ENCODE results near the gene OPTC.

The OPTC gene

DNA sequence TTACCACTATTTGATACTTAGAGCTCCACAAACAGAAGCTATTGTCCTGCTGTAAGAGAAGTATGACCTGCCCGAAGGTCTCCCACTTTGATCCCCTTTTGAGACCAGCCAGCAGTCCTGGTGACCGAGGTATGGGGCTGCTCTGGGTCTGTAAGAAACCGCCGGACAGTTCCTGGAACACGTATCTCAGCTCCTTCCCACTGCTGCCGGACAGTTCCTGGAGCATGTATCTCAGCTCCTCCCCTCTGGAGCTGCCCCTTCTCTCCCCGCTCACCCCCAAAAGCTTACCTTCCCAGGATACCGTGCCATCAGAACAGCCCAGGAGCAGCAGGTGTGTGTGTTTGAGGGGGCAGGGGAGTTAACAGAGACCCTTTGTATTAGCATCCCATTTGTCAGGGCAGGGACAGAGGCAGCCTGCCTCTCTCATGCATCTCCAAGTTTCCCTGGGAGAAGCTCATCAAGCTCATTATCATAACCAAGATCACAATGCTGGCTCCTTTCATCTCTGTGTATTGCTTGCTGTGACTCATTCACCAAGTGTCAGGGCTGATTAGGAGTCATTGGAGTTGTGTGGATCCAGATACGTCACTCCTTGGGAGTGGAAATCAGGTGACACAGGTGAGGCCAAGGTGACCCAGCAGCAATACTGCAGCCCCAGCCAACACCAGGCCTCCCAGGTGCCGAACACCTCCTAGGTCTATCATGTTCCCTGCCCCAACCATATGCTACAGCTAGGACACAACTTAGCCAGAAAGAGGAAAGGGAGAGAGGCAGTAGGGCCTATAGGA lies 25.3 kb downstream of the OPTC start:
- no peak overlapping the region for H3K27ac ChIP-seq (ENCODE audit: low read depth, low read length)
- no peak overlapping the region for H3K4ac ChIP-seq (ENCODE audit: low read depth, low read length)
- H2AK5ac ChIP-seq (ENCODE audit: low read length), result no peak overlapping the region
- H3K79me1 ChIP-seq (ENCODE audit: low read length), result no peaks in the 10 kb centered on the region
- no peak overlapping the region for H3K4me3 ChIP-seq (ENCODE audit: low read length)
- H4K8ac ChIP-seq (ENCODE audit: low read depth, low read length), result no peak overlapping the region
- H3K9ac ChIP-seq (ENCODE audit: low read length), result no peak overlapping the region
- peaks cover 12% of the 10 kb centered on the region for H3K4me1 ChIP-seq (ENCODE audit: control insufficient read depth, low read depth, low read length)
- H3K18ac ChIP-seq (ENCODE audit: low read length), result no peak overlapping the region
- no peak overlapping the region for H3K23ac ChIP-seq (ENCODE audit: low read length)
- no peak overlapping the region for H3K56ac ChIP-seq (ENCODE audit: low read length)
- DNase-seq, result peak; percentile 96
- no peak overlapping the region for H2BK5ac ChIP-seq (ENCODE audit: low read length)
- H2BK15ac ChIP-seq (replicated peaks; ENCODE audit: low read depth), result no peak overlapping the region
- no CpG with 5 or more reads among the region's 10 CpGs for WGBS (ENCODE audit: extremely low coverage, insufficient coverage, low lambda C conversion rate)
- no peaks in the 10 kb centered on the region for H3K79me2 ChIP-seq (ENCODE audit: control insufficient read depth, insufficient read depth, low read length)
- no peak overlapping the region for H4K5ac ChIP-seq (ENCODE audit: low read length)
- H3K4me2 ChIP-seq (ENCODE audit: low read length), result no peak overlapping the region
- peaks cover 4% of the 10 kb centered on the region for H3K27me3 ChIP-seq (ENCODE audit: insufficient read depth, low read length, poor library complexity)
- H3K36me3 ChIP-seq (ENCODE audit: control insufficient read depth, insufficient read depth, low read length), result no peaks in the 10 kb centered on the region
- H2BK120ac ChIP-seq (ENCODE audit: low read depth, low read length), result no peak overlapping the region

DNA sequence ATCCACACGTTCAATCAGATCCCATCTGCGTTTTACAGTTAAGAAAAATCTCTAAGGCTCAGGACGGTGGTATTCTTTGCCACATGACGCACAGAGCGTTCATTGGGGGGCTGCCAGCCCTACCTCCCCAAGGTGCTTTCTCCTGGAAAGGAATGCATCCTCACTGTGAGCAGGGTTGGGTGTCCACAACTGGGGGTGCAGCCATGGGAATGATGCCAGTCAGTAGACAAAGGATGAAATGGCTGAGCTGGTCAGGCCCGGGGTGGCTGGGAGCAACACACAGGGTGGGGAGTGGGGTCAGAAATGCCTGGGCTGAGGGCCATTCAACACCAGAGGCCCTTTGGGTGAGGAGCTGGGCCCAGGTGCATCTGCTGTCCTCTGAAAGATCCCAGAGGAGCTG lies 25.9 kb downstream of the OPTC start:
- Histone ChIP-seq H2BK120ac (ENCODE audit: low read depth, low read length) (no peak overlapping the region), H4K8ac (ENCODE audit: low read depth, low read length) (no peak overlapping the region), H3K4me3 (ENCODE audit: low read length) (no peak overlapping the region), H2BK5ac (ENCODE audit: low read length) (no peak overlapping the region), H4K5ac (ENCODE audit: low read length) (no peak overlapping the region), H2BK15ac (replicated peaks; ENCODE audit: low read depth) (no peak overlapping the region), H2AK5ac (ENCODE audit: low read length) (no peak overlapping the region), H3K79me1 (ENCODE audit: low read length) (no peaks in the 10 kb centered on the region), H3K27me3 (ENCODE audit: insufficient read depth, low read length, poor library complexity) (peaks cover 4% of the 10 kb centered on the region), H3K79me2 (ENCODE audit: control insufficient read depth, insufficient read depth, low read length) (no peaks in the 10 kb centered on the region), H3K18ac (ENCODE audit: low read length) (no peak overlapping the region), H3K36me3 (ENCODE audit: control insufficient read depth, insufficient read depth, low read length) (no peaks in the 10 kb centered on the region), H3K27ac (ENCODE audit: low read depth, low read length) (no peak overlapping the region), H3K4ac (ENCODE audit: low read depth, low read length) (no peak overlapping the region), H3K23ac (ENCODE audit: low read length) (no peak overlapping the region), H3K4me2 (ENCODE audit: low read length) (no peak overlapping the region), H3K9ac (ENCODE audit: low read length) (no peak overlapping the region), H3K56ac (ENCODE audit: low read length) (no peak overlapping the region), H3K4me1 (ENCODE audit: control insufficient read depth, low read depth, low read length) (peaks cover 12% of the 10 kb centered on the region)
- WGBS (ENCODE audit: extremely low coverage, insufficient coverage, low lambda C conversion rate), result no CpG with 5 or more reads among the region's 6 CpGs
- DNase-seq, result no peak

DNA sequence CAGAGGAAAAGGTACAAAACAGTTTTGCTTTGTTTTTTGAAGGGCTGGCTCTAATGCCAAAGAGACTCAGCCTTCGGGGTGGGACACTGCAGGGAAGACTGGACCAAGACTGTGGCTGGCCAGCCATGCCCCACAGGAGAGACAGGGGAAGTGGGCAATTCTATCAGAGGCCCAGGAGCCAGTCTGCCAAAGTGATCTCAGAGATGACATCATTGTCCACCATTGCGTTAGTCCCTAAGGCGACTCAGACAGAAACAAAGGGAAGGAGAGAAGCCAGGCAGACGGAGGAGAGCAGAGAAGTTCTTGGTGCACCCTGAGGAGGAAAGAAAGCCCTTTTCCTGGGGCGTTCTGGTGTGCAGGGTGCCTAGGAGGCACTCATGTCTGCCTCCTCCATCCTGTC lies 26.4 kb downstream of the OPTC start:
- Histone ChIP-seq H3K27ac (ENCODE audit: low read depth, low read length) (no peak overlapping the region), H2BK5ac (ENCODE audit: low read length) (no peak overlapping the region), H2BK120ac (ENCODE audit: low read depth, low read length) (no peak overlapping the region), H3K79me2 (ENCODE audit: control insufficient read depth, insufficient read depth, low read length) (no peaks in the 10 kb centered on the region), H3K18ac (ENCODE audit: low read length) (no peak overlapping the region), H3K9ac (ENCODE audit: low read length) (no peak overlapping the region), H3K4me2 (ENCODE audit: low read length) (no peak overlapping the region), H3K56ac (ENCODE audit: low read length) (no peak overlapping the region), H3K23ac (ENCODE audit: low read length) (no peak overlapping the region), H4K8ac (ENCODE audit: low read depth, low read length) (no peak overlapping the region), H3K4ac (ENCODE audit: low read depth, low read length) (no peak overlapping the region), H4K5ac (ENCODE audit: low read length) (no peak overlapping the region), H3K27me3 (ENCODE audit: insufficient read depth, low read length, poor library complexity) (peaks cover 4% of the 10 kb centered on the region), H3K79me1 (ENCODE audit: low read length) (no peaks in the 10 kb centered on the region), H3K4me1 (ENCODE audit: control insufficient read depth, low read depth, low read length) (peaks cover 12% of the 10 kb centered on the region), H2AK5ac (ENCODE audit: low read length) (no peak overlapping the region), H2BK15ac (replicated peaks; ENCODE audit: low read depth) (no peak overlapping the region), H3K4me3 (ENCODE audit: low read length) (no peak overlapping the region), H3K36me3 (ENCODE audit: control insufficient read depth, insufficient read depth, low read length) (no peaks in the 10 kb centered on the region)
- DNase-seq, result peak; percentile 49
- WGBS (ENCODE audit: extremely low coverage, insufficient coverage, low lambda C conversion rate), result no CpG with 5 or more reads among the region's 5 CpGs

DNA sequence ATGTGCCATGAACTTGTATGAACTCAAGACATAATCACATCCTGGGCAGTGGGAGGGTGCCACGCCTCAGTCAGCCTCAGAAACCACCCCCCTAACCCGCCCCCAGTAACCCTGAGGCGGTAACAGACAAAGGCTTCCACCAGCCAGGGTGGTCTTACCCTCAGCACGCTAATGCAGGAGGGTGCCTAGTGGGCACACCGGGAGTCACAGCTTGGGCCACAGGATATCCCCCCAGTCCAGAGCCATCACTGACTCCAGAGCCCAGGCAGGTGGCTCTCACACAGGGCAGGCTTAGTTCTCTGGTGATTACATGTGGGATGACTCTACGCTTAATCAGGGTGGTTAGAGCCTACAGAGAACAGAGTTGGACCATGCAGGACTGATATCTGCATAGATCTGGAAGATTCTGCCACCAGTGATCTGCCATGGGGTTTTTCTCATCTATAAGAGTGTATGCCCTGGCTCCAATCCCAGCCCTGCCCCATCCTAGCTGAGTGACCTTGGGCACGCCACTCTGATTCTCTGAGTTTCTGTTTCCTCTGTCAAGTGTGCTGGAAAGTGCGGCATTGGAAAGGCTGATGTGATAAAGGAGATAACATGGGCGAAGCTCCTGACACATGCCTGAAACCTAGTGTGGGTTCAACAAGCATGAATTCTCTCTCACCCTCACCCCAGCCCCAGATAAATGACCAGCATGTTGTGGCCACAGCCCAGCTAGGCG lies 27.3 kb downstream of the OPTC start:
- no peak overlapping the region for H4K8ac ChIP-seq (ENCODE audit: low read depth, low read length)

DNA sequence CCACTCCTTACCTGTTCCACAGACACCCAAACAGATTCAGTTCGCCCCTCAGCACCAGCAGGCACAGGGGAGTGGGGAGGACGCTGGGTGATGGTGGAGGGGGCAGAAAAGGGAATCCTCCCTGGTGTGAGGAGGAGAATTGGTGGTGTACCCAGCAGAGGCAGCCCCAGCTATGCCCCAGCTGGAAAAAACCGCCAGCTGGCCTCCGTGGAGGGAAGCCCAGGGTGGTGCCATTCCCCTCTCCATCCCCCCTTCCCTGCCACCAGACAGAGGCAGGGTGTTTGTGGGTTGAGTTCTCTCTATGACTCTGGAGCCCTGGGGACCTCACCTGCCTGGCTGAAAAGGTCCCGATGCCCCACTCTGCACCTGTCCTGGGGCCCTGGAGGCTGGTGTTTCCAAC lies 27.9 kb downstream of the OPTC start:
- Histone ChIP-seq H4K5ac (ENCODE audit: low read length) (no peak overlapping the region), H2BK5ac (ENCODE audit: low read length) (no peak overlapping the region), H3K23ac (ENCODE audit: low read length) (no peak overlapping the region), H2BK120ac (ENCODE audit: low read depth, low read length) (no peak overlapping the region), H3K4ac (ENCODE audit: low read depth, low read length) (no peak overlapping the region), H3K79me1 (ENCODE audit: low read length) (no peaks in the 10 kb centered on the region), H3K27ac (ENCODE audit: low read depth, low read length) (no peak overlapping the region), H3K56ac (ENCODE audit: low read length) (no peak overlapping the region), H4K8ac (ENCODE audit: low read depth, low read length) (no peak overlapping the region), H3K79me2 (ENCODE audit: control insufficient read depth, insufficient read depth, low read length) (no peaks in the 10 kb centered on the region), H3K18ac (ENCODE audit: low read length) (no peak overlapping the region), H2AK5ac (ENCODE audit: low read length) (no peak overlapping the region), H3K4me1 (ENCODE audit: control insufficient read depth, low read depth, low read length) (peaks cover 12% of the 10 kb centered on the region), H3K36me3 (ENCODE audit: control insufficient read depth, insufficient read depth, low read length) (no peaks in the 10 kb centered on the region), H3K4me3 (ENCODE audit: low read length) (no peak overlapping the region), H3K9ac (ENCODE audit: low read length) (no peak overlapping the region), H3K27me3 (ENCODE audit: insufficient read depth, low read length, poor library complexity) (peaks cover 4% of the 10 kb centered on the region), H2BK15ac (replicated peaks; ENCODE audit: low read depth) (no peak overlapping the region), H3K4me2 (ENCODE audit: low read length) (no peak overlapping the region)
- WGBS (ENCODE audit: extremely low coverage, insufficient coverage, low lambda C conversion rate), result no CpG with 5 or more reads among the region's 5 CpGs
- no peak for DNase-seq

More for the DNA sequence above, 27.3 kb downstream of the OPTC start:
- H2BK5ac ChIP-seq (ENCODE audit: low read length), result no peak overlapping the region
- WGBS (ENCODE audit: extremely low coverage, insufficient coverage, low lambda C conversion rate), result no CpG with 5 or more reads among the region's 10 CpGs
- H3K23ac ChIP-seq (ENCODE audit: low read length), result no peak overlapping the region
- no peak overlapping the region for H4K5ac ChIP-seq (ENCODE audit: low read length)
- no peak overlapping the region for H2BK120ac ChIP-seq (ENCODE audit: low read depth, low read length)
- no peak overlapping the region for H2BK15ac ChIP-seq (replicated peaks; ENCODE audit: low read depth)
- H3K4me3 ChIP-seq (ENCODE audit: low read length), result no peak overlapping the region
- H3K36me3 ChIP-seq (ENCODE audit: control insufficient read depth, insufficient read depth, low read length), result no peaks in the 10 kb centered on the region
- no peak overlapping the region for H3K56ac ChIP-seq (ENCODE audit: low read length)
- H3K79me2 ChIP-seq (ENCODE audit: control insufficient read depth, insufficient read depth, low read length), result no peaks in the 10 kb centered on the region
- no peak overlapping the region for H3K4me2 ChIP-seq (ENCODE audit: low read length)
- peaks cover 4% of the 10 kb centered on the region for H3K27me3 ChIP-seq (ENCODE audit: insufficient read depth, low read length, poor library complexity)
- no peak overlapping the region for H3K9ac ChIP-seq (ENCODE audit: low read length)
- H3K18ac ChIP-seq (ENCODE audit: low read length), result no peak overlapping the region
- H3K27ac ChIP-seq (ENCODE audit: low read depth, low read length), result no peak overlapping the region
- peaks cover 12% of the 10 kb centered on the region for H3K4me1 ChIP-seq (ENCODE audit: control insufficient read depth, low read depth, low read length)
- no peaks in the 10 kb centered on the region for H3K79me1 ChIP-seq (ENCODE audit: low read length)
- H3K4ac ChIP-seq (ENCODE audit: low read depth, low read length), result no peak overlapping the region
- no peak for DNase-seq
- H2AK5ac ChIP-seq (ENCODE audit: low read length), result no peak overlapping the region
